ENCODE results near the gene HRH1. TPM values are rescaled to one million over a fixed set of nuclear protein-coding genes. Genes with fewer than 3 reads are reported as not detected.
"Not testable (repeated sequence)": the region's sequence is repeated elsewhere in the genome, so short reads cannot be mapped to it uniquely, and the experiment has no call there.

Gene HRH1
- total RNA-seq, 1 donor from 2014 or later = 2.7 TPM

GRCh38 chr3:11201251-11202019 is 47.1 kb downstream of the HRH1 start:
- DNase-seq (ENCODE audit: low read depth) = no peak

DNA sequence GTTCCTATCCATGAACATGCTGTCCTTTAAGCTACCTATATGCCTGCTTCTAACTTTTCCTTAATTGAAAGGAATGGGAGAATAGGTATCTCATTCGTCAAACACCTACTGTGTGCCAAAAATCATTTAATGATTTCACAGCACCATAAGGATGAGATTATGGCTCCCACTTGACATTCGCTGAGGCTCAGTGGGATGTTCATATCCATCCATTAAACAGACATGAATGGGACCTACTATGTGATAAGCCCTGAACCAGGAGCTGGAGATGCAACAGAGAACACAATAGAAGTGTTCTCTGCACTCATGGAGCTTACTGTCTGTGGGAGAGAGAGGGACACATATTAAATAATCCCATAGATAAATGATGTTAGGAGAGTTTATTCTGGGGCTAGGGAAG is 49.7 kb downstream of the HRH1 start:
- no peak for DNase-seq (ENCODE audit: low read depth)

DNA sequence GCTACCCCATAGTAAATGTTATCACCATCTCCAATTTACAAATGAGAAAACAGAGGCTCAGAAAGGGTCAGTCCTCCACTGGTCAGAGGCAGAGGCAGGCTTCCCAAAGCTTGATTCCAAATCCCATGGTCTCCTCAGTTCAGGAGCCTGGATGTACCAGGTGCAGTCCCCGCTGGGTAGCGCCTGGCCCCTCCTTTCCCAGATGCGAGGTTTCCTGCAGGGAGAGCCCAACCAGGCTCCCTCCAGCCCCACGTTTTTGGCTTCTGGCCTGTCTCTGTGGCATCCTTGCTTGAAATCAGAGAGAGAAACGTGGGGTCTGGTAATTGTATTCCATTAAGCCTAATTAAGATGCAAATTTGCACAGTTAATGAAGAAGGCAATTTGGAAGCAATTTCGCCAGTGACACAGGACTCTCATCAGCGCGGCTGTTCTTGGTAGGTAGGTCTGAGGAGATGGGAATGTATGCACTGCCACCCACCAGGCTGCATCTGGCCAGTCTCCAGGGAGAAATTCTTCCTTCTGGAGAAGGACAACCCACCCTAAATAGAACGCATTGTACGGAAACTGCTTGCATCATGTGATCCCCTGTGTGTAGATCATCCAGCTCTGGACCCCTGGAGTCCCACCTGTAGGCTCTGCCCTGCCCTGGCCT is 50.5 kb downstream of the HRH1 start:
- DNase-seq (ENCODE audit: low read depth) = no peak

- peak; percentile 63 for DNase-seq (ENCODE audit: low read depth)
Observed at GRCh38 chr3:11205881-11206280, 51.6 kb downstream of the HRH1 start.

GRCh38 chr3:11206316-11206715 is 52.0 kb downstream of the HRH1 start:
- DNase-seq (ENCODE audit: low read depth) = no peak

GRCh38 chr3:11206953-11207352 is 52.7 kb downstream of the HRH1 start:
- no peak for DNase-seq (ENCODE audit: low read depth)

GRCh38 chr3:11211531-11212298 is 57.4 kb downstream of the HRH1 start:
- DNase-seq (ENCODE audit: low read depth) = peak; percentile 51

DNA sequence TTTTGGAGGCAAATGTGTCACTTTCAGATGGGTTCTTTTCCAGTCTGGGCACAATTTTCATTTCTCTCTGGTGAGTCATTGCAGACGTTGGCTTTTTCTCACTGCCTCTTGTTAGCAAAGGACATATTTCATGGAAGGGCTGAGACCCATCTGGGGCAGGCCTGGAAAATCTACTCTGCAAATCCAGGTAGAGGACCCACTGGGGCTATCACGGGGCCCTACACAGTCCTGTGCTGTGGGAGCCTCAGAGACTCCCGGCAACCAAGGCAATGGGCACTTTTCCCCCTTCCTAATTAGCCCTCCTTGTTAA is 58.0 kb downstream of the HRH1 start:
- peak; percentile 39 for DNase-seq (ENCODE audit: low read depth)

DNA sequence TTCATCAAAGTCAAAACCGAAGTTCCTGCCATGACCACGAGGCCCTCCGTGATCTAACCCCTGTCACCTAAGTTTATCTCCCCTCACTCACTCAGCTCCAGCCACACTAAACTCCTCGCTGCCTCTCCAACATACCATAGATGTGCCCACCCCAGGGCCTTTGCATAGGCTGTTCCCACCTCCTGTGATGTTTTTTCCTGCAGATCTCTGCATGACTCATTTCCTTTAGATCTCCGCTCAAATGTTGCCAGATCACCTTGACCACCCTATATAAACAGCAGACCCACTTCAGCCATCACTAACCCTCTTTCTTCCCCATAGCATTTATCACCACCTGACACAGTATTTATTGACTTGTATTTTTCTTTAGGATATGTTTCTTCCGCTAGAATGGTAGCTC is 58.5 kb downstream of the HRH1 start:
- no peak for DNase-seq (ENCODE audit: low read depth)

- no peak for DNase-seq (ENCODE audit: low read depth)
Observed at GRCh38 chr3:11213810-11214450, 59.6 kb downstream of the HRH1 start.

GRCh38 chr3:11214451-11214978 is 60.2 kb downstream of the HRH1 start:
- no peak for DNase-seq (ENCODE audit: low read depth)

- not testable (repeated sequence) for DNase-seq (ENCODE audit: low read depth)
Observed at GRCh38 chr3:11217370-11217769, 63.1 kb downstream of the HRH1 start.

DNA sequence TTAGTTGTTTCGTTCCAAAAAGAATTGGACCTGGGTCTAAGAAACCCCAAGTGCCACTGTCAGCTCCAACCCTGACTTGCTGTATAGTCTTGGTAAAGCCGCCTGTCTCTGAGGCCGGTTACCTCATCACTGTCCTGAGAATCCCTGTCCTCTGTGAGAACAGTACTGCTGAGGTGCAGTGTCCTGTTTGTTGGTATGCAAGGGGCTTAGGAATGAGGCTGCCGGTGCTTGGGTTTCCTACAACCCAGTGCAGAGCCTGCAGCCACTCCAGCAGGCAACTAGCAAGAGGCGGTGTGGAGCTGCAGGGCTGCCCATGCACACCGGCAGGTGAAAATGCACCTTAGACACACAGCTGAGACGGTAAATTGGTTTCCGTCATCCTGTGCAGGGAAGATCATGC is 65.9 kb downstream of the HRH1 start:
- DNase-seq (ENCODE audit: low read depth) = no peak

- no peak for DNase-seq (ENCODE audit: low read depth)
Observed at GRCh38 chr3:11221818-11222415, 67.6 kb downstream of the HRH1 start.

GRCh38 chr3:11224010-11224409 is 69.7 kb downstream of the HRH1 start:
- DNase-seq (ENCODE audit: low read depth) = no peak

DNA sequence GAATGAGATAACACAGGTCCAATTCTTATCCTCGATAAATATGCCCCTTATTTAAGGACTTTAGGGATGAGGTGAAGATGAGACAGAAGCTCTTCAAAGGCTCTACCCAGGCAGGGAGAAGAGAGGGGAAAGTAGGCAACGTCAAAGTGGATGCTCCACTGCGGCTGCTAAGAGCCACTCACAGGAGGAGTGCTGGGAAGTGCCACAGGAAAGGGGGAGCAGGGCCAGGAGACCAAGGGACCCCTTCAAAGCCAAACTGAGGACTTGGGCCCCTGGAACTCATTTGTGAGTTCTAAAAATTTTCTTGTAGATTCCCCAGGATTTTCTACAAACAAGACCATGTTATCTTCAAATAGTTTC is 70.6 kb downstream of the HRH1 start:
- DNase-seq (ENCODE audit: low read depth) = no peak

- DNase-seq (ENCODE audit: low read depth) = no peak
Observed at GRCh38 chr3:11226042-11226370, 71.7 kb downstream of the HRH1 start.

DNA sequence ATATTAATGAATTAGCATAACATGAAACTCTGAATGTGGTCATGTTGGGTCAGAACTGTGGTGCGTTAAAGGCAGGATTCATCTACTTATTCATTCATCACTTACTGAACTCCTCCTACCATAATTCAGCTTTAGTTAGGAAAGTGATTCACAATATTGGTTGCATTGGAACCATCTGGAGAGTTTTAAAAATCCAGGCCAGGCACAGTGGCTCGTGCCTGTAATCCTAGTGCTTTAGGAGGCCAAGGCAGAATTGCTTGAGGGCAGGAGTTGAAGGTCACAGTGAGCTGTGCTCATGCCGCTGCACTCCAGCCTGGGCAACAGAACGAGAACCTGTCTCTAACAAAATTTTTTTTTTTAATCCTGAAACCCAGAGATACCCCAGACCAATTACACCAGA is 73.7 kb downstream of the HRH1 start:
- no peak for DNase-seq (ENCODE audit: low read depth)

DNA sequence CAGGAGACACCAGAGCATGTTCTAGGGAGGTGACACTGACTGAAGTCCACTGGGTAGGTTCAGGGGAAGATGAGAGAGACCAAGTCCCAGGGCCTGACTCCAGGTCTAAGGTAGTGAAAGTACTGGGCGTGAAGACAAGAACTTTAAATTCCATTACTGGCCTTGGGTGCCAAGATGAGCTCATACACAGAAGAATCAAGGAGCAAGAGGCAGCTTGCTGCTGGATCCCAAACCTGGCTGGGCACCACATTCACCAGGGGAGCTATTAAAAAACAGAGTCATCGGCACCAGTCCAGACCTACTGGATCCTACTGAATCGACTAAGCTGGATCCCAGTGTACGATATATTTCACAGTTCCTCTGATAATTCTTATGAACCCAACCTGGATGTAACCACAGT is 75.8 kb downstream of the HRH1 start:
- DNase-seq (ENCODE audit: low read depth) = no peak

DNA sequence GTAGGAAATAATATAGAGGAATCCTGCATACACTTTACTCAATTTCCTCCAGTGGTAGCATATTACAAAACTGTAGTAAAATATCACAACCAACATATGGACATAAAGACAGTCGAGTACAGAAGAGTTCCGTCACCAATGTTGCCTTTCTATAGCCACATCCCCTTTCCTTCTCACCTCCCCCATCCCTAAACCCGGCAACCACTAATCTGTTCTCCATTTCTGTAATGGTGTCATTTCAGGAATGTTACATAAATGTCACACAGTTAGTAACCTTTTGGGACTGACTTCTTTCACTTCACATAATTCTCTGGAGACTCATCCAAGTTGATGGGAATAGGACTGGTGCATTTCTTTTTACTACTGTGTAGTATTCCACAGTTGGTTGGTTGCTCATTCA is 76.5 kb downstream of the HRH1 start:
- no peak for DNase-seq (ENCODE audit: low read depth)

DNA sequence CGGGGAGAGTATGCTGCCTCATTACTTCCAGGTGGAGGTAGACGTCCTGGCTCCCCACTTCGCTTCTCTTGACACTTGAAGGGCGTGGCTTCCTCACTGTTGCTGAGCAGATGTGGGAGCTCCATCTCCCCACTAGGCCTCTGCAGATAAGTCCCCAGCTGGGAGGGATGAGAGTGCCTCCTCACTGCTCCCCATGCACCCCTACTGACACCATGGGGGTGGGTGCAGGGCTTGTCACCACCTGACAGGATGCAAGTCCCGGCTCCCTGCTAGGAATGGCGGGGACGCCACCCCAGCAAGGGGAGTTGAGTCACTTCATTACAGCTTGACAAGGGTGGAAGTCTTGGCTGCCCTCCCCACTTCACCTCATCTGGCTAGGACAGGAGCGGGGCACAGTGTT is 81.1 kb downstream of the HRH1 start:
- DNase-seq (ENCODE audit: low read depth) = no peak
